GM12865 (cell line): ENCODE data around the gene SYT1.

ENCODE experiments used
- DNase-seq: peaks from one replicate; pipeline ENCODE4 v3.0.0; 2010; ENCODE audit warnings: low read depth
- H3K4me3 ChIP-seq: 2 replicates; pipeline ENCODE4 v1.5.1; 2011; ENCODE audit warnings: mild to moderate bottlenecking, low read depth, low read length, control low read depth
- TF ChIP-seq, protein P1 (sequence below): IDR thresholded peaks from 2 replicates; pipeline ENCODE4 v1.5.1; 2011; ENCODE audit warnings: low read length, control low read depth, low read depth, inconsistent platforms; ENCODE audit not compliant: insufficient read depth; ENCODE audit errors: missing control alignments

SYT1 gene

GRCh38 chr12:79347866-79348265 is 483.3 kb downstream of the SYT1 start:
- TF ChIP-seq, protein P1, sequence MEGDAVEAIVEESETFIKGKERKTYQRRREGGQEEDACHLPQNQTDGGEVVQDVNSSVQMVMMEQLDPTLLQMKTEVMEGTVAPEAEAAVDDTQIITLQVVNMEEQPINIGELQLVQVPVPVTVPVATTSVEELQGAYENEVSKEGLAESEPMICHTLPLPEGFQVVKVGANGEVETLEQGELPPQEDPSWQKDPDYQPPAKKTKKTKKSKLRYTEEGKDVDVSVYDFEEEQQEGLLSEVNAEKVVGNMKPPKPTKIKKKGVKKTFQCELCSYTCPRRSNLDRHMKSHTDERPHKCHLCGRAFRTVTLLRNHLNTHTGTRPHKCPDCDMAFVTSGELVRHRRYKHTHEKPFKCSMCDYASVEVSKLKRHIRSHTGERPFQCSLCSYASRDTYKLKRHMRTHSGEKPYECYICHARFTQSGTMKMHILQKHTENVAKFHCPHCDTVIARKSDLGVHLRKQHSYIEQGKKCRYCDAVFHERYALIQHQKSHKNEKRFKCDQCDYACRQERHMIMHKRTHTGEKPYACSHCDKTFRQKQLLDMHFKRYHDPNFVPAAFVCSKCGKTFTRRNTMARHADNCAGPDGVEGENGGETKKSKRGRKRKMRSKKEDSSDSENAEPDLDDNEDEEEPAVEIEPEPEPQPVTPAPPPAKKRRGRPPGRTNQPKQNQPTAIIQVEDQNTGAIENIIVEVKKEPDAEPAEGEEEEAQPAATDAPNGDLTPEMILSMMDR: no peak
- DNase-seq: no peak
- H3K4me3 ChIP-seq: no peak overlapping the region

DNA sequence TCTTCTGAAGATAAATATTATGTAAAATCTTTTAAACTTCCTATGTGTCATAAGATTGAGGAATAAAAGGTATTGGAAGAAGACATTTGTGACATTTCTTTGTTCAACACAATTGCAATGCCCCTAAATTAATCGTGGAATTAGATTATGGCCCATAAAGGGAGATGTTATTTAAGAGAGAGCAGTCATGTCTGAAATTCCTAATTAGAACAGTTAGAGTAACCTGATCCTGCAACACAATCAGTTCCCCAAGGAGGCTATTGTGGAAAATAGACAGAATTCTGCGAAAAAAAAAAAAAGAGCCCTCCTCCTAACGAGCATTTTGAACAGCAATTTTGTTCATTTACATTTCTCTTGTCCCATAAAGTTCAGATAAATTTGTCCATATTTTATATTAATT is 486.7 kb downstream of the SYT1 start:
- no peak overlapping the region for H3K4me3 ChIP-seq
- TF ChIP-seq, protein P1: no peak
- no peak for DNase-seq

DNA sequence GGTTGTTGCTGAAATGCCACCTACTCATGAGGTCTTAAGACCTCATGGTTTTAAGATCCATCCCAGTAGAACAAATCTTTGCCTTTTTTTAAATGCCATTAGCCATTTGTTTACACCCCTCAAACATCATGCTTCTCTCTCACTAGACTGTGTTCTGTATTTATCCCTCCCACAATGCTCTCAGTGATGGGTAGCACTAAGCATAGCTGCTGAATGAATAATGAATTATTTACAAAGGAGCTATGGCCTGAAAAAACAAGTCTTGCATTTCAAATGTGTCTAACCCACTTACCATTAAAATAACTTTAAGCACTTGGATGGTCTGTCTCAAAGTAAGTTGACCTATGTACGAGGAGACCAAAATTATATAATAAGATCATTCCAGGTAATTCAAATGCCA is 491.6 kb downstream of the SYT1 start:
- no peak overlapping the region for H3K4me3 ChIP-seq
- TF ChIP-seq, protein P1: no peak
- DNase-seq: no peak

DNA sequence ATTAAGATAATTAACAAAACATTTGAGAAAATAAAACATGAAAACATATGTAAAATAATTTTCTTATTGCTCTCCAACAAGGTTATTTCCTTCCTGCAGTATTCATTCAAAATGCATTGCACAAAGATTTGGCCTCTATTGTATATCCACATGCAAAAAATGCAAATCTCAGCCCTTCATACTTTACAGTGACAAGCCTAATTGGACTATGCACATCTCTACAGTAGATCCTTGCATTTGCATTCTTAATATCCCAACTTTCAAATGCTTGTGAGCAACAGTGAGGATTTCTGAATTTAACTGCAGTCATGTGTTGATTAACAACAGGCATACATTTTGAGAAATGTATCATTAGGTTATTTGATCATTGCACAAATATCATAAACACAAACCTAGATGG is 492.5 kb downstream of the SYT1 start:
- DNase-seq: no peak
- TF ChIP-seq, protein P1: no peak
- no peak overlapping the region for H3K4me3 ChIP-seq

DNA sequence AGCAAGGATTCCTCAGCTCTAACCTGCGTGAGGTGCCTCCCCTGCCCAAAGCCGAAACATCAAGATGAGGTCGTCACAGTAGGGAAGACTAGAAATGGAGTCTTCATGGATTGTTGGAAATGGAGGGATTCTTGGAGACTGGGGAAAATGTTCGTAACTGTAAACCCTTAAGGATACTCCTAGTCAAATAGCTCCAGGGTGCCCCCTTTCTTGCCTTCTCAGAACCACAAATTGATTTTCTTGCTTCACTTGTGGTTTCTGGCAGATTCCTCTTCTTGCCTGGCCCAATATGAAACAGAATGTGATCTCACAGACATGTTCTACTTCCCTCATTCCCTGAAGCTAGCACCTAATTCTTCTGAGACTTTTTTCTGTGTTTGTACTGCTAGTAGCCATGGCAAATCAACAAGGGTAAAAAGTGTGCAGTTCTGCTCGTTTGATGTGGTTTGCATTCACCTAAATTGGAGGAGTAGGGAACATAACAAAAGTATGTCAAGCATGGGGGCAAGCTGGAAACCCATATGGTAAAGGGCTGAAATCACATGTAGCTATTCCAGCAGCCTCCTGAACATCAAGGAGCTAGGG is 494.2 kb downstream of the SYT1 start:
- TF ChIP-seq, protein P1: no peak
- H3K4me3 ChIP-seq: no peak overlapping the region
- no peak for DNase-seq

DNA sequence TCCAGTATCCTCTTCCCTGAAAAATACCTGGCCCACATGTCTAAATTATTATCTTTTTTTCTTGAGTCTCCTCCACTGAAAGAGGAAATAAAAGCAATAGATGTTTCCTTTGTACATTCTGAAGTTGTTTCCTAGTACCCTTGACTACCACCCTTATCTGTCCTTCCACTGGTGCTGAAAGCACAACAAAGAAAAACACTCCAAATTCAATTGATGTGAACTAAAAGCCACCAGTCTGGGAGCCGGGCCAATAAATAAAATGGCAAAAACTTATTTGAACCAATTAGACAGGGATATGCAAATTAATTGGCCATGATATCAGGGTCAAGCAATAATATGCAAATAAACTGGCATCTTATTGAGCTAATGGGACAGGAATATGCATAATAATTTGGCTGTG is 495.7 kb downstream of the SYT1 start:
- DNase-seq: no peak
- TF ChIP-seq, protein P1: no peak
- no peak overlapping the region for H3K4me3 ChIP-seq

- DNase-seq: no peak
- no peak overlapping the region for H3K4me3 ChIP-seq
- TF ChIP-seq, protein P1: no peak
Measured at GRCh38 chr12:79360936-79361335, 496.4 kb downstream of the SYT1 start.
